WERI-Rb-1 (cell line): ENCODE results near the gene KCTD10.
"Not testable (repeated sequence)": the region's sequence is repeated elsewhere in the genome, so short reads cannot be mapped to it uniquely, and the experiment has no call there.

Experiments
- DNase-seq: peaks from one replicate; pipeline ENCODE4 v3.0.0-alpha.2; 2020
- H3K27ac ChIP-seq: fragments of 250-450 bp; sonication (Bioruptor Pico); 2 replicates; pipeline ENCODE4 v1.5.1; 2020; ENCODE audit warnings: mild to moderate bottlenecking, moderate library complexity
- H3K27me3 ChIP-seq: fragments of 250-450 bp; sonication (Bioruptor Pico); 2 replicates; pipeline ENCODE4 v1.5.1; 2021; ENCODE audit warnings: mild to moderate bottlenecking, low read depth, moderate library complexity; ENCODE audit not compliant: insufficient read depth, severe bottlenecking
- H3K36me3 ChIP-seq: fragments of 250-450 bp; sonication (Bioruptor Pico); 2 replicates; pipeline ENCODE4 v1.5.1; 2020; ENCODE audit warnings: mild to moderate bottlenecking, moderate library complexity
- H3K4me3 ChIP-seq: 2 replicates; pipeline ENCODE4 v1.5.1; 2011; ENCODE audit warnings: low read depth, mild to moderate bottlenecking, control low read depth, low read length
- H3K9me3 ChIP-seq: fragments of 250-450 bp; sonication (Bioruptor Pico); 2 replicates; pipeline ENCODE4 v1.5.1; 2021; ENCODE audit warnings: mild to moderate bottlenecking, moderate library complexity; ENCODE audit not compliant: severe bottlenecking
- TF ChIP-seq, protein P1 (sequence below): IDR thresholded peaks from 2 replicates; pipeline ENCODE4 v1.5.1; 2011; ENCODE audit warnings: low read depth, mild to moderate bottlenecking, control low read depth, inconsistent platforms, low read length

KCTD10 gene

DNA sequence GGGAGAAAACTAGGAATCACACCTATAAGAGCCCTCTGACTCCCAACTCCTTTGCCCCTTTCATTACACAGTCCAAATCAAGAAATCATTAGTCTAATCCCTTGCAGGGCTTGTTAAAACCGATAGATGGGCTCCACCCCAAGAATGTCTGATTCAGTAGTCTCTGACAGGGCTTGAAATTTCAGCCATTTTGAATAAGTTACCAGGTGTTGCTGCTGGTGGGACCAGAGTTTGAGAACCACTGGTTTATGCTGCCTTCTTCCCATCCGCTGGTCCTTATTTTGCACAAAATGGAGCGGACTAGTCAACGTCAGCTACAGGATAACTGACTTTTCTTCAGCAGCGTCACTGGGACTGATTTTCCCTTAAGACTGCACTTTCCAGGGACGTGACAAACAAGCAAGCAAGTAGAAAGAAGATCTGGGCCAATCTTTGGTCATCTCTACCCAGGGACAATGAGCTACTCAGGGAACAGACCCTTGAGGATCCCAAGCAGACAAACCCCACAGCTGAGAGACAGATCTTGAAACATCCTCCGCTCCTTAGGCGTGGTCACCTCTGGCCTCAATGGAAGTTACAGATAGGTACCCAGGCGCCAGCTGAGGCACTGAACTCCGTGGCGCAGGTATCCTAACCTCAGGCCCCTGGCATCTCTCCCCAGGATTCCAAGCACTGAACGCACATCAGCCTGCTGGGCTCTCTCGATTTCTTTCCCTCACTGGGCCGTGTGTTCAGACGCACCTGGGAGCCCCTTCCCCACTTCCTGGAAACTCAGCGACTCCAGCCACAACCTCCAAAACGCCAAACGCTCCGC, 900 bp downstream of the KCTD10 start:
- no peak for DNase-seq
- H3K36me3 ChIP-seq, result peaks cover 8% of the 10 kb centered on the region
- TF ChIP-seq, protein P1, sequence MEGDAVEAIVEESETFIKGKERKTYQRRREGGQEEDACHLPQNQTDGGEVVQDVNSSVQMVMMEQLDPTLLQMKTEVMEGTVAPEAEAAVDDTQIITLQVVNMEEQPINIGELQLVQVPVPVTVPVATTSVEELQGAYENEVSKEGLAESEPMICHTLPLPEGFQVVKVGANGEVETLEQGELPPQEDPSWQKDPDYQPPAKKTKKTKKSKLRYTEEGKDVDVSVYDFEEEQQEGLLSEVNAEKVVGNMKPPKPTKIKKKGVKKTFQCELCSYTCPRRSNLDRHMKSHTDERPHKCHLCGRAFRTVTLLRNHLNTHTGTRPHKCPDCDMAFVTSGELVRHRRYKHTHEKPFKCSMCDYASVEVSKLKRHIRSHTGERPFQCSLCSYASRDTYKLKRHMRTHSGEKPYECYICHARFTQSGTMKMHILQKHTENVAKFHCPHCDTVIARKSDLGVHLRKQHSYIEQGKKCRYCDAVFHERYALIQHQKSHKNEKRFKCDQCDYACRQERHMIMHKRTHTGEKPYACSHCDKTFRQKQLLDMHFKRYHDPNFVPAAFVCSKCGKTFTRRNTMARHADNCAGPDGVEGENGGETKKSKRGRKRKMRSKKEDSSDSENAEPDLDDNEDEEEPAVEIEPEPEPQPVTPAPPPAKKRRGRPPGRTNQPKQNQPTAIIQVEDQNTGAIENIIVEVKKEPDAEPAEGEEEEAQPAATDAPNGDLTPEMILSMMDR, result no peak
- no peaks in the 10 kb centered on the region for H3K27me3 ChIP-seq
- H3K4me3 ChIP-seq, result peak overlapping the region; percentile 98
- no peaks in the 10 kb centered on the region for H3K9me3 ChIP-seq
- peak overlapping the region; percentile 98 for H3K27ac ChIP-seq

DNA sequence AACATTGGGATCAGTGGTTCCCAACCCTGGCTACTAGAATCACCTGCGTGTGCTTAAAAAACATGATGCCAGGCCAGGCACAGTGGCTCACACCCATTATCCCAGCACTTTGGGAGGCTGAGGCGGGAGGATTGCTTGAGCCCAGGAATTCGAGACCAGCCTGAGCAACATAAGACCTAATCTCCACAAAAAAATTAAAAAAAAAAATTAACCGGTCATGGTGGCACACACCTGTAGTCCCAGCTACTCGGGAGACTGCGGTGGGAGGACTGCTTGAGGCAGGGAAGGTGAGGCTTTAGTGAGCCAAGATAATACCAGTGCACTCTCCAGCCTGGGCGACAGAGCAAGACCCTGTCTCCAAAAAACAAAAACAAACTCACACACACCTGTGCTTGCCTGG, 2.0 kb downstream of the KCTD10 start:
- TF ChIP-seq, protein P1, result no peak
- no peak for DNase-seq
- Histone ChIP-seq H3K27ac (no peak overlapping the region), H3K4me3 (no peak overlapping the region), H3K36me3 (peaks cover 8% of the 10 kb centered on the region), H3K27me3 (no peaks in the 10 kb centered on the region), H3K9me3 (no peaks in the 10 kb centered on the region)

DNA sequence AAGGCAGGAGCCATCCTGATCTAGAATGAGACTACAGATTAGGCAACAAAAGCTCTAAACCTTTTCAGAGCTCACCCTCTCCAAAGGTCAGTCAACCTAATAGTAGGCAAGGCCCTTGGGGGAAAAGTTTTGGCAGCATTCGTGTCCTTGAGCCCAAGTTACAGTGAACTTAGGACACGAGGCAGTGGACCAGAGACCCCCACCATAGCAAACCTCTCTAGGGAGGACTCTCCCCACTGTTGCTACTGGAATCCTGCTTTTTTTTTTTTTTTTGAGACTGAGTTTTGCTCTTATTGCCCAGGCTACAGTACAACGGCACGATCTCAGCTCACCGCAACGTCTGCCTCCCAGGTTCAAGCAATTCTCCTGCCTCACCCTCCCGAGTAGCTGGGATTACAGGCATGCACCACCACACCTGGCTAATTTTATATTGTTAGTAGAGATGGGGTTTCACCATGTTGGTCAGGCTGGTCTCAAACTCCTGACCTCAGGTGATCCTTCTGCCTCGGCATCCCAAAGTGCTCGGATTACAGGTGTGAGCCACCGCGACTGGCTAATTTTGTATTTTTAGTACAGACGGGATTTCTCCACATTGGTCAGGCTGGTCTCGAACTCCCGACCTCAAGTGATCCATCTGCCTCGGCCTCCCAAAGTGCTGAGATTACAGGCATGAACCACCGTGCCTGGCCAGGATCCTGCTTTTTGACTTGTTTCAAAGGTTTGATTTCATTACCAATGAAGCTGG, 3.4 kb downstream of the KCTD10 start:
- not testable (repeated sequence) for H3K27me3 ChIP-seq, DNase-seq, H3K4me3 ChIP-seq, H3K9me3 ChIP-seq, H3K27ac ChIP-seq
- H3K36me3 ChIP-seq, result peaks cover 17% of the 10 kb centered on the region

DNA sequence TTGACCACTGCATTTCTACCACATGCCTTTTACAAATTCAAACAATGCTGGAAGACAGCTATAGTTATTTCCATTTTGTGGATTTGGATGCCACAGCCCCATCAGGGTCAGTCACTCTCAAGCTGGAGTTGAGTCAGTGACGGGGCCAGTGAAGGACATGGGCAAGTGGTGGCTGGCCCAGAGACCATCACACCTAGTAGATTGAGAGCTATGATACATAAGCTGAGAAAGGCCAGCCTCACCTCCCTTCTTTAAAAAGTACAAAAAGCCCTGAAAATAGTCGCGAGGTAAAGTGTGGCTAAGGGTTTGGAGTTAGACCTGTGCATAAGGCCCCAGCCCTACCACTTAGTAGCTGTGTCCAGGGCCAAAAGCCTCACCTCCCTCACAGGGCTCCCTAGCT, 4.1 kb downstream of the KCTD10 start:
- no peak for DNase-seq
- TF ChIP-seq, protein P1, result no peak
- Histone ChIP-seq H3K27me3 (no peaks in the 10 kb centered on the region), H3K4me3 (no peak overlapping the region), H3K36me3 (peaks cover 22% of the 10 kb centered on the region), H3K9me3 (no peaks in the 10 kb centered on the region), H3K27ac (no peak overlapping the region)

DNA sequence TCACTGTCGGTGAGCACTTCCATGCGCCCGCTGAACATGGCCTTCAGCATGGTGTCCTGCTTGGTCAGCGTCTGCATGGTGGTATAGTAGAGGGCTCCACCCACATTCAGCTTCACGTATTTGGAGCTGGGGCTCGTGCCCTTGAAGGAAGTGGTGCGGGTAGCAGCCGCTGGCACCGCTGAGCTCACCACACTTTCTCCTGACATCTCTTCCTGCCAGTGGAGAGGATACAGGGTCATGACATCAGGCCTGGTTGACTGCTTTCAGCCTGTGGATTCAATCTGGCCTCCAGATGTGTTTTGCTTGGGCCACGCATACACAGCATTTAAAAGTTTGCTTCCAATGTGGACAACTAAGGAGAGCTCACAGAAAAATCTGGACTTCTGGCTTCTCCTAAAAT, 7.6 kb downstream of the KCTD10 start:
- Histone ChIP-seq H3K9me3 (no peaks in the 10 kb centered on the region), H3K4me3 (no peak overlapping the region), H3K36me3 (peaks cover 43% of the 10 kb centered on the region), H3K27ac (no peak overlapping the region), H3K27me3 (no peaks in the 10 kb centered on the region)
- DNase-seq, result no peak
- TF ChIP-seq, protein P1, result no peak

DNA sequence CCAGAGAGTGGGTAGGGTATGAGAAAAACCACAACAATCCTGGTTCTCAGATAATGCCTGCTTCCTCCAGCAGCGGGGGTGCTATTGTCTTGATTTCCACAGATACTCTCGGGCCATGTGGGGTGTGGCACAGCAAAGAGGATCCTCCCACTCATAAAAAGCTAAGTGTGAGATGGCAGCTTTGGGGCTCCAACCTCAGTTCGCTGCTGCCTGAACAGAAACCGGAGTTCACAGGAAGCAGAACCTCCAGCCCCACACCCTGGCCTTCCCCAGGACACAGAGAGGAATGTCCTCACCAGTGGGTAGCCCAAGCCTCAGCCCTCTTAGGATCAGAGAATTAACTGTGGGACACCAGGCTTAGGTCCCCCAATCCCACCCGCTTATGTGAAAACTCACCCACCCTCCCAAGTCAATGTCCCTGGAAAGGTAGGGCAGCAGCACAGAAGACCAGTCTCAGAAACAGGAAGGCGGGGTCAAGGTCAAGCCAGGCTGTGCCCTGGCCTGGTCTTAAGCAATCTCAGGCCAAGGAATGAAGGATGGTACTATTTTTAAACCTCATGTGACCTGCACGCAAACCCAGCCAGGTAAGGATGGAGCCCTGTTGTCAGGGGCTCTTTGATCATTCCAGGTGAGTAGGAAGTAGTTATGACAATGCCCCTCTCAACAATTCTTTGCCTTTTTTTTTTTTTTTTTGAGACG, 9.0 kb downstream of the KCTD10 start:
- Histone ChIP-seq H3K27ac (no peak overlapping the region), H3K4me3 (no peak overlapping the region), H3K36me3 (peaks cover 43% of the 10 kb centered on the region), H3K27me3 (no peaks in the 10 kb centered on the region), H3K9me3 (no peaks in the 10 kb centered on the region)
- no peak for DNase-seq
- TF ChIP-seq, protein P1, result no peak
